ENCODE data around the gene GGT6.

GGT6 gene

GRCh38 chr17:4509923-4510617 lies 50.3 kb downstream of the GGT6 start:
- no peak for TF ChIP-seq CTCF (IDR thresholded peaks at IDR 0.05; ENCODE audit: insufficient read depth, low read depth, low read length, missing control alignments)
- no peak overlapping the region for H3K4me3 ChIP-seq (ENCODE audit: low read length)
- no peak for DNase-seq (ENCODE audit: low read depth)

- H3K4me3 ChIP-seq (ENCODE audit: low read length), result no peak overlapping the region
- no peak for DNase-seq (ENCODE audit: low read depth)
- TF ChIP-seq CTCF (IDR thresholded peaks at IDR 0.05; ENCODE audit: insufficient read depth, low read depth, low read length, missing control alignments), result no peak
These were observed 51.0 kb downstream of the GGT6 start for GRCh38 chr17:4509401-4509800.

- no peak for TF ChIP-seq CTCF (IDR thresholded peaks at IDR 0.05; ENCODE audit: insufficient read depth, low read depth, low read length, missing control alignments)
- DNase-seq (ENCODE audit: low read depth), result no peak
- no peak overlapping the region for H3K4me3 ChIP-seq (ENCODE audit: low read length)
These were observed 52.2 kb downstream of the GGT6 start for GRCh38 chr17:4508207-4508606.

- DNase-seq (ENCODE audit: low read depth), result no peak
- H3K4me3 ChIP-seq (ENCODE audit: low read length), result no peak overlapping the region
- TF ChIP-seq CTCF (IDR thresholded peaks at IDR 0.05; ENCODE audit: insufficient read depth, low read depth, low read length, missing control alignments), result no peak
These were observed 52.8 kb downstream of the GGT6 start for GRCh38 chr17:4507361-4508111.

Measured in epithelial cell of esophagus (primary cell).